ENCODE results near the gene TM4SF4.

TM4SF4 gene

DNA sequence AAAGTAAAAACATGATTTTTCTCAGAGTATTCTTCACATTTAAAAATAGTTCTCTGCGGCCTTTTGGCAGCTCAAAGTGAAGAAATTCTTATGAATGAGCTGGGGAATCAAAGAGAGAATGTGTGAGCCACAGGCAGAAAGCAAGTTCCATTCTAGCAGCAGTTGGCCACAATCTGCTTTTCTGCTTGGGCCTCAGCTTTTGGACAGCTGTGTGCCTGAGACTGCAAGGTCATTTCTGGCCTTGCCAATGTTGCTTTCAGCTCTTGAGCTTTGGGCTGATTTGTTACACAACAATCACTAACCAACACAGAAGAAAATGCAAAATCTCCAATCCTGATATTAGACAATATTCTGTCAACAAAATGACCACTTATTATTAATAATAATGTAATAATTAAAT is 14.4 kb upstream of the TM4SF4 start:
- no peaks in the 10 kb centered on the region for H3K9me2 ChIP-seq (replicated peaks; ENCODE audit: insufficient read depth, low read length)
- no peak overlapping the region for H3K4me2 ChIP-seq (ENCODE audit: low read depth, low read length, poor library complexity, severe bottlenecking)
- no peak overlapping the region for H3K9ac ChIP-seq (ENCODE audit: low read length)
- H3K27me3 ChIP-seq (ENCODE audit: low read length) = no peaks in the 10 kb centered on the region
- no peak for TF ChIP-seq EZH2phosphoT487 (conservative IDR thresholded peaks at IDR 0.05; ENCODE audit: low read length)
- TF ChIP-seq, protein P1, sequence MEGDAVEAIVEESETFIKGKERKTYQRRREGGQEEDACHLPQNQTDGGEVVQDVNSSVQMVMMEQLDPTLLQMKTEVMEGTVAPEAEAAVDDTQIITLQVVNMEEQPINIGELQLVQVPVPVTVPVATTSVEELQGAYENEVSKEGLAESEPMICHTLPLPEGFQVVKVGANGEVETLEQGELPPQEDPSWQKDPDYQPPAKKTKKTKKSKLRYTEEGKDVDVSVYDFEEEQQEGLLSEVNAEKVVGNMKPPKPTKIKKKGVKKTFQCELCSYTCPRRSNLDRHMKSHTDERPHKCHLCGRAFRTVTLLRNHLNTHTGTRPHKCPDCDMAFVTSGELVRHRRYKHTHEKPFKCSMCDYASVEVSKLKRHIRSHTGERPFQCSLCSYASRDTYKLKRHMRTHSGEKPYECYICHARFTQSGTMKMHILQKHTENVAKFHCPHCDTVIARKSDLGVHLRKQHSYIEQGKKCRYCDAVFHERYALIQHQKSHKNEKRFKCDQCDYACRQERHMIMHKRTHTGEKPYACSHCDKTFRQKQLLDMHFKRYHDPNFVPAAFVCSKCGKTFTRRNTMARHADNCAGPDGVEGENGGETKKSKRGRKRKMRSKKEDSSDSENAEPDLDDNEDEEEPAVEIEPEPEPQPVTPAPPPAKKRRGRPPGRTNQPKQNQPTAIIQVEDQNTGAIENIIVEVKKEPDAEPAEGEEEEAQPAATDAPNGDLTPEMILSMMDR (IDR thresholded peaks at IDR 0.05; ENCODE audit: insufficient read depth, low read length, poor library complexity, severe bottlenecking) = no peak
- H3K9me3 ChIP-seq (ENCODE audit: insufficient read depth, low read length) = no peaks in the 10 kb centered on the region
- H3K36me3 ChIP-seq (ENCODE audit: low read length) = no peaks in the 10 kb centered on the region
- H3K27ac ChIP-seq (ENCODE audit: low read depth, low read length) = no peak overlapping the region
- H2AFZ ChIP-seq (ENCODE audit: low read depth, low read length, severe bottlenecking) = no peak overlapping the region
- H4K20me1 ChIP-seq (ENCODE audit: low read depth, low read length) = no peaks in the 10 kb centered on the region
- no peak overlapping the region for H3K4me3 ChIP-seq (ENCODE audit: insufficient read depth, low read length, poor library complexity, severe bottlenecking)
- no peaks in the 10 kb centered on the region for H3F3A ChIP-seq (ENCODE audit: insufficient read depth)
- H3K79me2 ChIP-seq (ENCODE audit: insufficient read depth, low read length) = no peaks in the 10 kb centered on the region

DNA sequence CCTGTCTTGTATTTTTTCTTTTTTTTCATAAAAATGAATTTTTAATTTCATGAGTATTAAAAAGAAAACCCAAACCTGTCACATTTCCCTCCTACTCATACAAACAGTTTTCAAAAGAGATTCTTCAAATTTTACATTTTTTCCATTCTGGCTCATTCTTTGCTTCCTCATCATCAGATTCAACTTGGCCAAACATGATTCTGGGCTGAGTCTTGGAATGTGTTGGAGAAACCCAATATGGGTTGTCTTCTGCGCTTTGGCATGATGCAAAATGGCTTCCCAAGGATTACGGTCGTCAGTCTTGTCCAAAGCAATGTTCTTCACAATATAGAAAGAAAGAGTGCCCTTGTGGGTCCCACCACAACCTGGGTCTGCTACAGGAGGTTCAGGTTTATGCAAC is 12.4 kb upstream of the TM4SF4 start:
- no peaks in the 10 kb centered on the region for H3F3A ChIP-seq (ENCODE audit: insufficient read depth)
- no peaks in the 10 kb centered on the region for H3K9me2 ChIP-seq (replicated peaks; ENCODE audit: insufficient read depth, low read length)
- no peak overlapping the region for H3K4me3 ChIP-seq (ENCODE audit: insufficient read depth, low read length, poor library complexity, severe bottlenecking)
- no peaks in the 10 kb centered on the region for H4K20me1 ChIP-seq (ENCODE audit: low read depth, low read length)
- no peak for TF ChIP-seq EZH2phosphoT487 (conservative IDR thresholded peaks at IDR 0.05; ENCODE audit: low read length)
- TF ChIP-seq, protein P1 (IDR thresholded peaks at IDR 0.05; ENCODE audit: insufficient read depth, low read length, poor library complexity, severe bottlenecking) = no peak
- no peak overlapping the region for H2AFZ ChIP-seq (ENCODE audit: low read depth, low read length, severe bottlenecking)
- H3K79me2 ChIP-seq (ENCODE audit: insufficient read depth, low read length) = no peaks in the 10 kb centered on the region
- no peak overlapping the region for H3K9ac ChIP-seq (ENCODE audit: low read length)
- H3K27ac ChIP-seq (ENCODE audit: low read depth, low read length) = no peak overlapping the region
- H3K36me3 ChIP-seq (ENCODE audit: low read length) = no peaks in the 10 kb centered on the region
- H3K9me3 ChIP-seq (ENCODE audit: insufficient read depth, low read length) = no peaks in the 10 kb centered on the region
- H3K4me2 ChIP-seq (ENCODE audit: low read depth, low read length, poor library complexity, severe bottlenecking) = no peak overlapping the region
- H3K27me3 ChIP-seq (ENCODE audit: low read length) = no peaks in the 10 kb centered on the region

DNA sequence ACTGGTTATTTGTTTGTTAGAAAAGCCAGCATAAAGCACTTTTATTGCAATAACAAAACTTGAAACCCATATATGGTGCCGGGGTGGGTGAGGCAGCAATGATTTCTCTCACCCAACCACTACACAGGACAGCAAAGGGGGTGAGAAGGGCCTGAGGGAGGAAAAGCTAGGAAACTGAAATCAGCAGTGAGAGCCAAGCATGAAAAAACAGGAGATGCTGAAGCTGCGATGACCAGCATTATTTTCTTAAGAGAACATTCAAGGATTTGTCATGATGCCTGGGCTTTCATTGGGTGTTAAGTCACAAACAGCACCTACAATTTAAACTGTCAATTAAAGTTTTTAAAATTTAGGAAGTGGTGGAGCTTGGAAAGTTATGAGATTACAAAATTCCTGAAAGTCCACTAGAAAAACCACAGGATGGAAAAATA is 11.9 kb upstream of the TM4SF4 start:
- Histone ChIP-seq H3K4me2 (ENCODE audit: low read depth, low read length, poor library complexity, severe bottlenecking) (no peak overlapping the region), H3K27ac (ENCODE audit: low read depth, low read length) (no peak overlapping the region), H3K79me2 (ENCODE audit: insufficient read depth, low read length) (no peaks in the 10 kb centered on the region), H2AFZ (ENCODE audit: low read depth, low read length, severe bottlenecking) (no peak overlapping the region), H3K27me3 (ENCODE audit: low read length) (no peaks in the 10 kb centered on the region), H3K9me2 (replicated peaks; ENCODE audit: insufficient read depth, low read length) (no peaks in the 10 kb centered on the region), H3K9ac (ENCODE audit: low read length) (no peak overlapping the region), H3K4me3 (ENCODE audit: insufficient read depth, low read length, poor library complexity, severe bottlenecking) (no peak overlapping the region), H3K9me3 (ENCODE audit: insufficient read depth, low read length) (no peaks in the 10 kb centered on the region), H3F3A (ENCODE audit: insufficient read depth) (no peaks in the 10 kb centered on the region), H3K36me3 (ENCODE audit: low read length) (no peaks in the 10 kb centered on the region), H4K20me1 (ENCODE audit: low read depth, low read length) (no peaks in the 10 kb centered on the region)
- TF ChIP-seq EZH2phosphoT487 (conservative IDR thresholded peaks at IDR 0.05; ENCODE audit: low read length) = no peak
- TF ChIP-seq, protein P1 (IDR thresholded peaks at IDR 0.05; ENCODE audit: insufficient read depth, low read length, poor library complexity, severe bottlenecking) = no peak

Data from SU-DHL-6 (cell line).